Measurements from ENCODE around the gene DNAAF1. TPM values are rescaled to one million over a fixed set of nuclear protein-coding genes. Genes with fewer than 3 reads are reported as not detected.

The DNAAF1 gene
- total and polyA plus RNA-seq, 2 of the 8 experiments (the other 6 are each of a cell fraction or from before 2014, with no cell fraction given): 0.09 to 0.15 TPM

DNA sequence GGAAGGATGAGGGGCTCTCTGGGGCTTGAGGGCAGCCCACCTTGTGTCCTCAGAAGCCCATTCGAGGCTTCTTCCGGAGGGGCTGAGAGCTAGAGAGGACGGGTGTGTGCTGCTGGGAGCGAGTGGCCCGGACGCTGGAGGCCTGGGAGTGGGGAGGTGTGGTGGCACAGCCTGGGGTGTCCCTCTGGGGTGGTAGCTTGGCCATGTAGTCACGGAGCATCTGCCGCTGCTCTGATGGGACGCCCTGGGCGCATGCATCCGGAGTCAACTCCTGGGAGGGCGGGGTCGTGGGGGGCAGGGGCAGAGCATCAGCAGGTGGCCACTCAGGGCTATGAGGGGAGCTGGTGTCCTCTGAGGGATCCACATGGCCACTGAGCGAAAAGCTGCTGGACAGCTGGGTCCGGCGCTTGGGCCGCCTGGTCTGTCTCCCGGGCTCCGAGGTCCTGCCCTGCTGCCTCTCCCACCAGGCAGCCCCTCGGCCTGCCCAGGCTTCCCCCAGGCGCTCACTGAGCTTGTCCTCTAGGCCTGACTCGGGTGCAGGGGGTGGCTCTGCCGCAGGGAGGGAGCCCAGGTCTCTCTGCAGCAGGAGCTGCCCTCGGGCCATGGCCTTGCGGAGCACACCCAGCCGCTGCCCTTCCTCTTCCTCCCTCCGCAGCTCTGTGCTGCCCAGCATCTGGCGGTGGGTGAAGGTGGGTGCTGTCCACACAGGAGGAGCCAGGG, 33.9 kb downstream of the DNAAF1 start (continued):
- TF ChIP-seq, protein P1, sequence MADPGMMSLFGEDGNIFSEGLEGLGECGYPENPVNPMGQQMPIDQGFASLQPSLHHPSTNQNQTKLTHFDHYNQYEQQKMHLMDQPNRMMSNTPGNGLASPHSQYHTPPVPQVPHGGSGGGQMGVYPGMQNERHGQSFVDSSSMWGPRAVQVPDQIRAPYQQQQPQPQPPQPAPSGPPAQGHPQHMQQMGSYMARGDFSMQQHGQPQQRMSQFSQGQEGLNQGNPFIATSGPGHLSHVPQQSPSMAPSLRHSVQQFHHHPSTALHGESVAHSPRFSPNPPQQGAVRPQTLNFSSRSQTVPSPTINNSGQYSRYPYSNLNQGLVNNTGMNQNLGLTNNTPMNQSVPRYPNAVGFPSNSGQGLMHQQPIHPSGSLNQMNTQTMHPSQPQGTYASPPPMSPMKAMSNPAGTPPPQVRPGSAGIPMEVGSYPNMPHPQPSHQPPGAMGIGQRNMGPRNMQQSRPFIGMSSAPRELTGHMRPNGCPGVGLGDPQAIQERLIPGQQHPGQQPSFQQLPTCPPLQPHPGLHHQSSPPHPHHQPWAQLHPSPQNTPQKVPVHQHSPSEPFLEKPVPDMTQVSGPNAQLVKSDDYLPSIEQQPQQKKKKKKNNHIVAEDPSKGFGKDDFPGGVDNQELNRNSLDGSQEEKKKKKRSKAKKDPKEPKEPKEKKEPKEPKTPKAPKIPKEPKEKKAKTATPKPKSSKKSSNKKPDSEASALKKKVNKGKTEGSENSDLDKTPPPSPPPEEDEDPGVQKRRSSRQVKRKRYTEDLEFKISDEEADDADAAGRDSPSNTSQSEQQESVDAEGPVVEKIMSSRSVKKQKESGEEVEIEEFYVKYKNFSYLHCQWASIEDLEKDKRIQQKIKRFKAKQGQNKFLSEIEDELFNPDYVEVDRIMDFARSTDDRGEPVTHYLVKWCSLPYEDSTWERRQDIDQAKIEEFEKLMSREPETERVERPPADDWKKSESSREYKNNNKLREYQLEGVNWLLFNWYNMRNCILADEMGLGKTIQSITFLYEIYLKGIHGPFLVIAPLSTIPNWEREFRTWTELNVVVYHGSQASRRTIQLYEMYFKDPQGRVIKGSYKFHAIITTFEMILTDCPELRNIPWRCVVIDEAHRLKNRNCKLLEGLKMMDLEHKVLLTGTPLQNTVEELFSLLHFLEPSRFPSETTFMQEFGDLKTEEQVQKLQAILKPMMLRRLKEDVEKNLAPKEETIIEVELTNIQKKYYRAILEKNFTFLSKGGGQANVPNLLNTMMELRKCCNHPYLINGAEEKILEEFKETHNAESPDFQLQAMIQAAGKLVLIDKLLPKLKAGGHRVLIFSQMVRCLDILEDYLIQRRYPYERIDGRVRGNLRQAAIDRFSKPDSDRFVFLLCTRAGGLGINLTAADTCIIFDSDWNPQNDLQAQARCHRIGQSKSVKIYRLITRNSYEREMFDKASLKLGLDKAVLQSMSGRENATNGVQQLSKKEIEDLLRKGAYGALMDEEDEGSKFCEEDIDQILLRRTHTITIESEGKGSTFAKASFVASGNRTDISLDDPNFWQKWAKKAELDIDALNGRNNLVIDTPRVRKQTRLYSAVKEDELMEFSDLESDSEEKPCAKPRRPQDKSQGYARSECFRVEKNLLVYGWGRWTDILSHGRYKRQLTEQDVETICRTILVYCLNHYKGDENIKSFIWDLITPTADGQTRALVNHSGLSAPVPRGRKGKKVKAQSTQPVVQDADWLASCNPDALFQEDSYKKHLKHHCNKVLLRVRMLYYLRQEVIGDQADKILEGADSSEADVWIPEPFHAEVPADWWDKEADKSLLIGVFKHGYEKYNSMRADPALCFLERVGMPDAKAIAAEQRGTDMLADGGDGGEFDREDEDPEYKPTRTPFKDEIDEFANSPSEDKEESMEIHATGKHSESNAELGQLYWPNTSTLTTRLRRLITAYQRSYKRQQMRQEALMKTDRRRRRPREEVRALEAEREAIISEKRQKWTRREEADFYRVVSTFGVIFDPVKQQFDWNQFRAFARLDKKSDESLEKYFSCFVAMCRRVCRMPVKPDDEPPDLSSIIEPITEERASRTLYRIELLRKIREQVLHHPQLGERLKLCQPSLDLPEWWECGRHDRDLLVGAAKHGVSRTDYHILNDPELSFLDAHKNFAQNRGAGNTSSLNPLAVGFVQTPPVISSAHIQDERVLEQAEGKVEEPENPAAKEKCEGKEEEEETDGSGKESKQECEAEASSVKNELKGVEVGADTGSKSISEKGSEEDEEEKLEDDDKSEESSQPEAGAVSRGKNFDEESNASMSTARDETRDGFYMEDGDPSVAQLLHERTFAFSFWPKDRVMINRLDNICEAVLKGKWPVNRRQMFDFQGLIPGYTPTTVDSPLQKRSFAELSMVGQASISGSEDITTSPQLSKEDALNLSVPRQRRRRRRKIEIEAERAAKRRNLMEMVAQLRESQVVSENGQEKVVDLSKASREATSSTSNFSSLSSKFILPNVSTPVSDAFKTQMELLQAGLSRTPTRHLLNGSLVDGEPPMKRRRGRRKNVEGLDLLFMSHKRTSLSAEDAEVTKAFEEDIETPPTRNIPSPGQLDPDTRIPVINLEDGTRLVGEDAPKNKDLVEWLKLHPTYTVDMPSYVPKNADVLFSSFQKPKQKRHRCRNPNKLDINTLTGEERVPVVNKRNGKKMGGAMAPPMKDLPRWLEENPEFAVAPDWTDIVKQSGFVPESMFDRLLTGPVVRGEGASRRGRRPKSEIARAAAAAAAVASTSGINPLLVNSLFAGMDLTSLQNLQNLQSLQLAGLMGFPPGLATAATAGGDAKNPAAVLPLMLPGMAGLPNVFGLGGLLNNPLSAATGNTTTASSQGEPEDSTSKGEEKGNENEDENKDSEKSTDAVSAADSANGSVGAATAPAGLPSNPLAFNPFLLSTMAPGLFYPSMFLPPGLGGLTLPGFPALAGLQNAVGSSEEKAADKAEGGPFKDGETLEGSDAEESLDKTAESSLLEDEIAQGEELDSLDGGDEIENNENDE (IDR thresholded peaks at IDR 0.05; ENCODE audit: insufficient replicate concordance, low read length): no peak
- no peak for TF ChIP-seq EP300 (IDR thresholded peaks at IDR 0.05; ENCODE audit: borderline replicate concordance in 1 of 2, low read depth in 2 of 2, low read length in 2 of 2)

All from H1 (cell line).